Activated CD8-positive, alpha-beta T cell treated with anti-CD3 and anti-CD28 coated beads for 36 hours (primary cell): ENCODE results near the gene BRCA1. TPM values are rescaled to one million over a fixed set of nuclear protein-coding genes. Genes with fewer than 3 reads are reported as not detected.

Source experiments
- ATAC-seq: fragments of 200-7000 bp; cut with Tn5 transposase; one replicate; pipeline ENCODE4 v1.10.0; 2021; ENCODE audit warnings: mild to moderate bottlenecking, moderate library complexity
- CTCF ChIA-PET: fragments of 350-600 bp; sonication (Branson Sonifier 250); formaldehyde crosslinking; loops from one replicate; lab custom pipeline; 2021; ENCODE audit warnings: antibody characterized with exemption; lab: Charles Lee
- POLR2A ChIA-PET: fragments of 350-600 bp; sonication (Branson Sonifier 250); formaldehyde crosslinking; loops from one replicate; lab custom pipeline; 2021; ENCODE audit warnings: antibody characterized with exemption; lab: Charles Lee
- DNase-seq: peaks from one replicate; pipeline ENCODE4 v3.0.0-alpha.2; 2020
- H3K27ac Mint-ChIP-seq: one replicate; pipeline ENCODE4 v1.8.0; 2021; ENCODE audit warnings: mild to moderate bottlenecking, mixed read lengths
- H3K27me3 Mint-ChIP-seq: one replicate; pipeline ENCODE4 v1.8.0; 2021; ENCODE audit warnings: mixed read lengths
- H3K36me3 Mint-ChIP-seq: one replicate; pipeline ENCODE4 v1.8.0; 2021; ENCODE audit warnings: low read depth, mixed read lengths
- H3K4me1 Mint-ChIP-seq: one replicate; pipeline ENCODE4 v1.8.0; 2021; ENCODE audit warnings: low read depth, mixed read lengths
- H3K4me3 Mint-ChIP-seq: one replicate; pipeline ENCODE4 v1.8.0; 2021; ENCODE audit warnings: mild to moderate bottlenecking, moderate library complexity, mixed read lengths
- H3K9me3 Mint-ChIP-seq: one replicate; pipeline ENCODE4 v1.8.0; 2021; ENCODE audit warnings: mixed read lengths
- CTCF ChIP-seq: fragments of 200-600 bp; IDR thresholded peaks from one replicate; pipeline ENCODE4 v1.8.0; 2022; ENCODE audit warnings: antibody characterized with exemption, mild to moderate bottlenecking
- intact Hi-C: fragments of 100-400 bp; cut with micrococcal nuclease; formaldehyde crosslinking; loops from one replicate; pipeline ENCODE4 v1.10.0; 2022
- total RNA-seq, 2 experiments: library from RNA; stranded (reverse); gene quantifications; one replicate each; pipeline ENCODE4 v1.2.3, GENCODE V29; 2021

The BRCA1 gene
- total RNA-seq, 2 experiments from 2014 or later: 84.5 to 92.9 TPM

- Mint-ChIP-seq H3K4me3 (no peak overlapping the region), H3K27me3 (no peaks in the 10 kb centered on the region), H3K4me1 (no peaks in the 10 kb centered on the region), H3K9me3 (no peaks in the 10 kb centered on the region), H3K36me3 (peaks cover 14% of the 10 kb centered on the region), H3K27ac (no peak overlapping the region)
- intact Hi-C loops: no loop called here
- DNase-seq (no peak), ATAC-seq (no peak)
- ChIA-PET POLR2A (no interaction called here), CTCF (no interaction called here)
- TF ChIP-seq CTCF: no peak
Observed at GRCh38 chr17:43151880-43152456, 26.8 kb upstream of the BRCA1 start.

- no peak for TF ChIP-seq CTCF
- Mint-ChIP-seq H3K27ac (no peak overlapping the region), H3K9me3 (no peaks in the 10 kb centered on the region), H3K4me1 (no peaks in the 10 kb centered on the region), H3K4me3 (no peak overlapping the region), H3K27me3 (no peaks in the 10 kb centered on the region), H3K36me3 (peaks cover 2% of the 10 kb centered on the region)
- DNase-seq (no peak), ATAC-seq (no peak)
- ChIA-PET CTCF (no interaction called here), POLR2A (no interaction called here)
- intact Hi-C loops: no loop called here
Observed at GRCh38 chr17:43146649-43147048, 21.5 kb upstream of the BRCA1 start.

- ChIA-PET CTCF (no interaction called here), POLR2A (interaction anchor here (0.6 kb wide), 1 partner anchor 25 kb away, joined by 3 read pairs; no protein-coding TSS in a partner anchor)
- H3K27me3 Mint-ChIP-seq: no peaks in the 10 kb centered on the region
- peaks cover 4% of the 10 kb centered on the region for H3K36me3 Mint-ChIP-seq
- DNase-seq (no peak), ATAC-seq (no peak)
- no peak for TF ChIP-seq CTCF
- no peak overlapping the region for H3K27ac Mint-ChIP-seq
- intact Hi-C loops: no loop called here
- H3K4me1 Mint-ChIP-seq: no peaks in the 10 kb centered on the region
- H3K4me3 Mint-ChIP-seq: no peak overlapping the region
- no peaks in the 10 kb centered on the region for H3K9me3 Mint-ChIP-seq
Observed at GRCh38 chr17:43143201-43143600, 18.0 kb upstream of the BRCA1 start.

GRCh38 chr17:43142153-43142552 lies 17.0 kb upstream of the BRCA1 start:
- Mint-ChIP-seq H3K4me1 (no peaks in the 10 kb centered on the region), H3K4me3 (no peak overlapping the region)

More at GRCh38 chr17:43142153-43142552, 17.0 kb upstream of the BRCA1 start:
- Mint-ChIP-seq H3K9me3 (no peaks in the 10 kb centered on the region), H3K27me3 (no peaks in the 10 kb centered on the region), H3K27ac (no peak overlapping the region), H3K36me3 (peaks cover 4% of the 10 kb centered on the region)
- ATAC-seq: no peak
- ChIA-PET POLR2A (interaction anchor here (0.7 to 0.8 kb wide), 2 partner anchors 16 to 26 kb away, joined by 3 read pairs; no protein-coding TSS in a partner anchor), CTCF (no interaction called here)
- TF ChIP-seq CTCF: no peak
- intact Hi-C loops: no loop called here
- DNase-seq: no peak
